HG03558 (cell line): Measurements from ENCODE around the gene RGPD3.
"Not testable (repeated sequence)": the region's sequence is repeated elsewhere in the genome, so short reads cannot be mapped to it uniquely, and the experiment has no call there.

Experiments used
- ATAC-seq: cut with Tn5 transposase; IDR thresholded peaks from one replicate; pipeline ENCODE4 v1.9.1; 2021; ENCODE audit warnings: moderate number of reproducible peaks; ENCODE audit not compliant: unreplicated experiment; ENCODE audit errors: extremely low read depth

The RGPD3 gene

GRCh38 chr2:106486551-106487385 lies 18.6 kb upstream of the RGPD3 start, which contains the start of gene CD8B2:
TSS of gene CD8B2 (plus strand) at chr2:106487364. CDS start at chr2:106487427, 63 bp downstream.
- ATAC-seq, result not testable (repeated sequence)

- not testable (repeated sequence) for ATAC-seq
These were observed 11.3 kb upstream of the RGPD3 start for GRCh38 chr2:106479563-106479962.

GRCh38 chr2:106477647-106478046 lies 9.4 kb upstream of the RGPD3 start:
- ATAC-seq, result not testable (repeated sequence)

- ATAC-seq, result not testable (repeated sequence)
These were observed 2.4 kb upstream of the RGPD3 start for GRCh38 chr2:106470658-106471057.

GRCh38 chr2:106467516-106467915 lies 697 bp downstream of the RGPD3 start:
- ATAC-seq, result not testable (repeated sequence)

GRCh38 chr2:106461882-106462281 lies 6.3 kb downstream of the RGPD3 start:
- not testable (repeated sequence) for ATAC-seq

- not testable (repeated sequence) for ATAC-seq
These were observed 77.5 kb downstream of the RGPD3 start for GRCh38 chr2:106390680-106391079.

GRCh38 chr2:106388814-106389410 lies 79.3 kb downstream of the RGPD3 start:
- ATAC-seq, result not testable (repeated sequence)

- not testable (repeated sequence) for ATAC-seq
These were observed 83.7 kb downstream of the RGPD3 start for GRCh38 chr2:106384548-106384947.

- ATAC-seq, result not testable (repeated sequence)
These were observed 86.3 kb downstream of the RGPD3 start for GRCh38 chr2:106381867-106382266.

- not testable (repeated sequence) for ATAC-seq
These were observed 88.6 kb downstream of the RGPD3 start for GRCh38 chr2:106379567-106379966.

- ATAC-seq, result not testable (repeated sequence)
These were observed 99.0 kb downstream of the RGPD3 start for GRCh38 chr2:106369182-106369581.

GRCh38 chr2:106366204-106366885 lies 101.9 kb downstream of the RGPD3 start:
- no peak for ATAC-seq

- ATAC-seq, result no peak
These were observed 104.4 kb downstream of the RGPD3 start for GRCh38 chr2:106363791-106364190.

GRCh38 chr2:106362789-106363188 lies 105.4 kb downstream of the RGPD3 start:
- no peak for ATAC-seq

- no peak for ATAC-seq
These were observed 108.7 kb downstream of the RGPD3 start for GRCh38 chr2:106359512-106359911.

- ATAC-seq, result no peak
These were observed 109.7 kb downstream of the RGPD3 start for GRCh38 chr2:106358521-106358920.

GRCh38 chr2:106358081-106358480 lies 110.1 kb downstream of the RGPD3 start:
- ATAC-seq, result peak; percentile 75

GRCh38 chr2:106356291-106356690 lies 111.9 kb downstream of the RGPD3 start:
- ATAC-seq, result no peak

GRCh38 chr2:106353676-106354075 lies 114.5 kb downstream of the RGPD3 start:
- ATAC-seq, result no peak

- ATAC-seq, result no peak
These were observed 117.2 kb downstream of the RGPD3 start for GRCh38 chr2:106350980-106351379.
